Hypothalamus (tissue), 51 donors: ENCODE results near the gene ZC2HC1C.
"Not testable (repeated sequence)": the region's sequence is repeated elsewhere in the genome, so short reads cannot be mapped to it uniquely, and the experiment has no call there.

ENCODE experiments used
- DNase-seq, 51 donors: peaks; one replicate each; lab custom pipeline; 2025; lab: John Stamatoyannopoulos, UW

The ZC2HC1C gene

DNA sequence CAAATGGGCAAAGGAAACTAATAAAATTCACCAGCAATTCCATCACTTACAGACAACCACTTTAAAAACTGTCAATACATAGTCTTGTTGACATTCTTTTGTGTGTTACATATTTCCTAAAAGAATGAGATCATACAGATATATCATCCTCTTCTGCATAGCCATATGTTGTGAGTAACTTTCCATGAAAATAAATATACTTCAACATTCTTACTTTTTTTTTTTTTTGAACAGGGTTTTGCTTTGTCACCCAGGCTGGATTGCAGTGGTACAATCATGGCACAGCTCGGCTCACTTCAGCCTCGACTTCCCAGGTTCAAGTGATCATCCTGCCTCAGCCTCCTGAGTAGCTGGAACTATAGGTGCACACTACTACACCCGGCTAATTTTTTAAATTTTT, 20.9 kb downstream of the ZC2HC1C start:
- no peak for DNase-seq

DNA sequence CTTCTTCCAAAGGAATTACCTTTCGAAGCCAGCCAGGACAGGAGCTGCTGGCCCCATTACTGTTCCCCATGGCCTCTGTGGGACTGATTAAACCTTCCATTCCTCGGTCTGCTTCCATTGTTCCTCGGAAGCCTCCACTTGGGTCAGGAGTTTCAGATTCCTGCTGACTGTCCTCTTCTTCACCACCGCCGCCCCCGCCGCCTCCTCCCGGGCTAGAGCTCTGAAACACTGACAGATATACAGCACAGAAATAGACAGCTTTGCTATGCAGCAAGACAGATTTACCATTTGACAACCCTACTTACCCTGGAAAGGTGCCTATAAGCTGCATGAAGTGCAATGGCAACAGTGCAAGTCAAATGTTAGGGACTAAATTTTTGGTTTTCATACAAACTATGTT, 21.8 kb downstream of the ZC2HC1C start:
- no peak for DNase-seq

GRCh38 chr14:75092698-75093097, 23.3 kb downstream of the ZC2HC1C start:
- no peak for DNase-seq

- no peak for DNase-seq
Observed at GRCh38 chr14:75094896-75095295, 25.5 kb downstream of the ZC2HC1C start.

DNA sequence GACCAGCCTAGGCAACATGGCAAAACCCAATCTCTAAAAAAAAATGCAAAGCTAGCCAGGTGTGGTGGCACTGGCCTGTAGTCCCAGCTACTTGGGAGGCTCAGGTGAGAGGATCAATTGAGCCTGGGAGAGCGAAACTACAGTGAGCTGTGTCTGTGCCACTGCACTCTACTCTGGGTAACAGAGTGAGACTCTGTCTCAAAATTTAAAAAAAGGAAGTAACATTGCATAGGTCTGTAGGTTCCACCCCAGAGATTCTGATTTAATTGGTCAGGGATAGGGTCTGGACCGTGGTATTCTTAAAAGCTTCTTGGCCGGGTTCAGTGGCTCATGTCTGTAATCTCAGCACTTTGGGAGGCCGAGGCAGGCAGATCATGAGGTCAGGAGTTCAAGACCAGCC, 26.2 kb downstream of the ZC2HC1C start:
- no peak for DNase-seq

DNA sequence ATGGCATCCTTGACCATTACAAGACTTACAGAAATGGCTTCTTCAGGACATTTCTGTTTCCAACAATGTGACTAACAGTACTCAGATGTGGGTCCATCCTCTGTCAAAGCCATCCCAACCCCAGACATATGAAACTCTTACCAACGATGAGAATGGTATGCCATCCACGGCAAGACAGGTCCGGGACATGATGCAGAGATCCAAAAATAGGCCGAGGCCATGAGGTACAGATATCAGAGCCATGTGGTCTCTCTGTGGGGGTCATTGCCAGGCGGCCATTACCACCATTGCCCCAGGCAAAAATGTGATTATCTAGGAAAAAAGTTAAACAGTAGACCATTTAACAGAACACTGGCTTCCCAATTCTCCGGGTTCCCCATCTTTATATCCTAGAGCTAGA, 27.5 kb downstream of the ZC2HC1C start:
- no peak for DNase-seq

DNA sequence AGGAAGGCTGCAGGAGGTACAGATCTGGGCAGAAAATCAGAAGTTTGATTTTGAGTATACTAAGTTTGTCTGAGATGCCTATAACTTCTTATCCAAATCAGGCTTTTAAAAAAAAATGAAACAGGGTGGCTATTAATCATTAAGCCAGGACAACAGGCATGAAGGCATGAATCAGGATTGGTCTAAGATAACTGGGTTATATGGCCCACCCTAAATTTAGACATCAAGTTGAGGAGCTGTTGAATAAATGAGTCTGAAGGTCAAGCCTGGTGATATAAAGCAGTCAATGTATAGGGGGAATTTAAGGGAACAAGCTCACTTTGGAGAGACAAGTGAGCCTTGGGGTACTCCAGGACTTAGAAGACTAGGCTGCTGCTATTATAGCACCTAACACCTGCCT, 28.8 kb downstream of the ZC2HC1C start:
- no peak for DNase-seq

- no peak for DNase-seq
Observed at GRCh38 chr14:75098682-75099081, 29.2 kb downstream of the ZC2HC1C start.

DNA sequence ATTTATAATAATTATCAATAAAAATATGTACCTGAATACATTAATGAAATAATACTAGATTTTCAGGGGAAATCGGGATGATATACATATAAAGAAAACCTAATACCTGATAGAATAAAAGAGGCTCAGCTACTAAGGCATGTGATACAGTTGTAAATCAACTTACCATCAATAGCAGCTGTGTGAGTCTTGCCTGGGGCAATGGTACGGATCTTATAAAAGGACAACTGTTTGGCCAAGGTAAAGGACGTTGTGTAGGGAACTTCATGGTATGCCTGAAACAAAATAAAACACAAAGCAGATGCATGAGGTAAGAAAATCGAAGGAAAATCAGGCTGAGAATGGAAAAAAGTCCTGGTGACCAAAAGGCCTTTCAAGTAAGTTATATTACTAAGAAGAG, 32.0 kb downstream of the ZC2HC1C start:
- DNase-seq: no peak

DNA sequence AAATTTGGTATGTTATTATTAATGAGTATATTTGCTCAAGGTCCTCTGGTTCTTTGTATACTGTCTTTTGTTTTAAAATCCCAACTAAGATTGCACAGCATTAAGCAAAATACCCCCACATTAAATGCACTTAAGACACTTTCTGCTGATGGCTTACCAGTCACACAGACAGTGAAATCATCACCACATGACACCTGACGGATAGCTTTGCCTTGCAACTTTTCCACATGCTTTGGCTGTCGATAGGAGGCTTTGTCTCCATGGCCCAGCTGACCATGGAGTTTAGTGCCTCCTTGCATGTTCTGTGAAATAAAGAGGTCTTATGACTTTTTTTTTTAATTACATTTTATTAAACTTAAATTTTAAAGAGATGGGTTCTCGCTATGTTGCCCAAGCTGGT, 37.7 kb downstream of the ZC2HC1C start:
- DNase-seq: no peak

- no peak for DNase-seq
Observed at GRCh38 chr14:75109877-75110276, 40.4 kb downstream of the ZC2HC1C start.

DNA sequence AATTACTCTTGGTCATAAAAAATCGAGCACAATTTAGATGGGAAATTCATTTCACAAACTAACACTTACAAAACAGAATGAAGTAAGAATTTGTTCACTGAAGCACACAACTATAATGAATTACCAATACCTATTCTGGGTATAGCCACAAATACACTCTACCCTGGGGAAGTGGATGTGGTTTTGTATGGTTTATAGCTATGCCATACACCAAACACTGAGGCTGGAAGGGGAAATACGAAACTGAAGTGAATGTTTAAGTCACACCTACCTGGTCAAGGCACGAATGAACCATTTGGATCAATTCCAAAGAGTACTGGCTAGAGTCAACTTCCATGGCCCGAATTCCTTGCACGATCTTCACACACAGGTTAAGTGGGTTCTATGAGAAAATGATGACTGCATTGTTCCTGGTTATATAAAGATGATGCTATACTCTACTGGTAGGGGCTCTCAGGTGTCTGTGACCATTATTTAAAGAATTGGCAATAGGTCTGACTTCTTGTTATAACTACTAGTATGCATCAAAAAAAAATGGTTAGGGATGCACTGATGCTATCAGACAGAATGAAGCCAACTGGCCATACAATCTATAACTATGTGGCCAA, 44.6 kb downstream of the ZC2HC1C start:
- no peak for DNase-seq

DNA sequence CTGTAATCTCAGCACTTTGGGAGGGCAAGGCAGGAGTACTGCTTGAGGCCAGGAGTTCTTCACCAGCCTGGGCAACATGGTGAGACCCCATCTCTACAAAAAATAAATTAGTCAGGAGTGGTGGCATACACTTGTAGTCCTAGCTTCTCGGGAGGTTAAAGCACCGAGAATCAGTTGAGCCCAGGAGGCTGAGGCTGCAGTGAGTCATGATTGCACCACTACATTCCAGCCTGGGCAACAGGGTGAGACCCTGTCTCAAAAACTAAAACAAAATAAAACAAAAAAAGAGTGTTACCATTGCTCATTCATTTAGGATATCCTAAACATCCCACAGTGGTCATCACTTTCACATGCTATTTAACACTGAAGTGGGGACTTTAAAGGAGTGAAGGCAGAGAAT, 49.6 kb downstream of the ZC2HC1C start:
- DNase-seq: no peak

GRCh38 chr14:75120541-75121291, 51.3 kb downstream of the ZC2HC1C start:
- no peak for DNase-seq

DNA sequence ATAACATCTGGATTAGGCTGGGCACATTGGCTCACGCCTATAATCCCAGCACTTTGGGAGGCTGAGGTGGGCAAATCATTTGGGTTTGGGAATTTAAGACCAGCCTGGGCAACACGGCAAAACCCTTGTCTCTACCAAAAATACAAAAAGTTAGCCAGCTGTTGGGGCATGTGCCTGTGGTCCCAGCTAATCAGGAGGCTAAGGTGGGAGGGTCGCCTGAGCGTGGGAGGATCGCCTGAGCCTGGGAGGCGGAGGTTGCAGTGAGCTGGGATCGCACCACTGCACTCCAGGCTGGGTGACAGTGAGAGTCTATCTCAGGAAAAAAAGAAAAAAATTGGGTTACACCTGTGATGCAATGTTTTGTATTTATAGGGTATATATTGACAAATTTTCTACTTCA, 52.1 kb downstream of the ZC2HC1C start:
- no peak for DNase-seq

- DNase-seq: peak in 1 of 51 donors; percentile 22
Observed at GRCh38 chr14:75123991-75124390, 54.5 kb downstream of the ZC2HC1C start.

- no peak for DNase-seq
Observed at GRCh38 chr14:75125617-75126016, 56.2 kb downstream of the ZC2HC1C start.

DNA sequence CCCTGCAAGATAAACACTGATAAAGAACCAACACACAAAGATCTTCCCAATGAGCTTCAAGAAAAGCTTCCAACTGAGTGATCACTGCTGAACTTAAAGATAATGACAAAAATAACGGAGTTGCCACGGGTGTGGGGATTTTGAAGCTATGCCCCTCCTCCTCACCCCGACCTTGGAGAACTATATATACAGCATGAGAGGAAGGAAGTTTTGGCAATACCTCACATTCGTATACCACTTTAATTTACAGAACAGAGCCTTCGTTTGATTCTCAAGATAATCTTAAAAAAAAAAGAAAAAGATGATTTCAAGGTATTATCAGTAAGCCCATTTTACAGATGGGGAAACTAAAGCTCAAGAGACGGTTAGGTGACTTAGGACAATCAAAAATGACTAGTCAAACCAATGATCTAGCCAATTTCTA, 56.7 kb downstream of the ZC2HC1C start:
- no peak for DNase-seq

DNA sequence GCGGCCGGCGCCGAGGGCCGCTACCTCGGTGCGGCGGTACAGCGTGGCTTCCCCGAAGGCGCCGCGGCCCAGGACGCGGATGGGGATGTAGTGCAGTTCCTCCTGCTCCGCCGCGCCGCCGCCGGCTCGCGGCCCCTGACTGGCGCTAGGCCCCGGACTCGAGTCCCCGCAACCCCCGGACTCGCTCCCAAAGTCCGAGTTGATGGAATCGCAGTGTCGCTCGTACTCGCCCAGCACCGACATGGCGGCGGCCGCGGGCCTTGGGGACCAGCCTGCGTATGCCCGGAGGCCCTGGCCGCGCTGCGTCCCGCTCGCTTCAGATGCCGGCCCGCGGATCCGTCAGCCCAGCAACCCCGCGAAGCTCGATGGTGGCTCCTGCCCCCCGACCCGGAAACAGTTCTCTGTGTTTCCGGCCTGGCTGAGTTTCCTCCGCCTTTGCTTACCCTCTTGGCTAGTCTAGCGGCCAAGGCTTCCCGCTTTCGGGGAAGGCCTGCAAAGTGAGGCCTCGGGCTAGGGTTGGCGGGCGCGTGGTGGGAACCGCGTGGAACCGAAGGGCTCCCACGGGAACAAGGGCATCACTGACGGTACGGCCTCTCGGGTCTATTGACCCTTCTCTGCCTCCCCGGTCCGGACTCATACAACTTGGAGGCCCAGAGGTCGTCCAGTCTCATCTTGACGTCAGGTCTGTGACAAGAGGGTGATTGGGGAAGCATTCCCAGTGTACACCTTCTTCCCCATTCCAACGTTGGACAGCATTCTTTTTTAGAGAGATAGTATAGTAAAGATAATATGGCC, 57.4 kb downstream of the ZC2HC1C start, which contains the start of gene NEK9:
TSS of gene NEK9 (minus strand) at position 370 of the 795 bp plus-strand sequence. CDS start at position 243, 127 bp downstream.
- DNase-seq: peak; percentile 48 to 93 (median 84)

DNA sequence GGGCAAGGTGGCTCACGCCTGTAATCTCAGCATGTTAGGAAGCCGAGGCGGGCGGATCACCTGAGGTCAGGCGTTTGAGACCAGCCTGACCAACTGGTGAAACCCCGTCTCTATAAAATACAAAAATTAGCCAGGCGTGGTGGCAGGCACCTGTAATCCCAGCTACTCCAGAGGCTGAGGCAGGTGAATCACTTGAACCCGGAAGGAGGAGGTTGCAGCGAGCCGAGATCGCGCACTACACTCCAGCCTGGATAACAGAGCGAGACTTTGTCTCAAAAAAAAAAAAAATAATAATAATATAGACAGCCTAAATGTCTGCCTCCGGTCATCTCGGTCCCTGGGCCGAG, 58.0 kb downstream of the ZC2HC1C start:
- not testable (repeated sequence) for DNase-seq

- DNase-seq: no peak
Observed at GRCh38 chr14:75127903-75128595, 58.6 kb downstream of the ZC2HC1C start.
